HepG2 (cell line): ENCODE results near the gene NPSR1.

ENCODE experiments used
- HNF4A ChIP-seq: sonication (generic); formaldehyde crosslinking; IDR thresholded peaks from 2 replicates; pipeline ENCODE4 v1.4.0; 2020; ENCODE audit warnings: missing genetic modification reagents
- MAX ChIP-seq: IDR thresholded peaks from 2 replicates; pipeline ENCODE4 v1.6.1; 2012; ENCODE audit warnings: inconsistent platforms
- NR2F1 ChIP-seq, 2 experiments: fragments of 450-650 bp in 1 of 2; formaldehyde crosslinking in 1 of 2; IDR thresholded peaks; 2 replicates each; pipeline versions ENCODE4 v1.5.0 to v1.6.1; 2016 to 2020; ENCODE audit warnings: mild to moderate bottlenecking in 1 of 2, missing compliant biosample characterization in 1 of 2, missing genetic modification reagents in 1 of 2, moderate library complexity in 1 of 2
- PAXIP1 ChIP-seq: sonication (generic); formaldehyde crosslinking; conservative IDR thresholded peaks from 2 replicates; pipeline ENCODE4 v1.4.0; 2020; ENCODE audit warnings: mild to moderate bottlenecking, missing genetic modification reagents, moderate library complexity
- POLR2A ChIP-seq, 2 experiments: IDR thresholded peaks; 2 replicates each; pipeline ENCODE4 v1.6.1; 2011; ENCODE audit warnings: low read depth in 2 of 2, low read length in 2 of 2, mild to moderate bottlenecking in 1 of 2, moderate library complexity in 1 of 2; ENCODE audit not compliant: insufficient read depth in 1 of 2
- ZBTB42 ChIP-seq: sonication (generic); formaldehyde crosslinking; IDR thresholded peaks from 2 replicates; pipeline ENCODE4 v1.5.0; 2020; ENCODE audit warnings: mild to moderate bottlenecking, missing genetic modification reagents
- ZFP36 ChIP-seq: fragments of 150-350 bp; IDR thresholded peaks from 2 replicates; pipeline ENCODE4 v1.6.1; 2018; ENCODE audit warnings: borderline replicate concordance, low read length, low read depth; ENCODE audit not compliant: partially characterized antibody
- ZNF670 ChIP-seq: sonication (generic); formaldehyde crosslinking; IDR thresholded peaks from 2 replicates; pipeline ENCODE4 v1.8.0; 2022; ENCODE audit warnings: mild to moderate bottlenecking, missing genetic modification reagents, borderline replicate concordance
- ZNF687 ChIP-seq: sonication (generic); formaldehyde crosslinking; IDR thresholded peaks from 2 replicates; pipeline ENCODE4 v1.5.1; 2020; ENCODE audit warnings: mild to moderate bottlenecking, missing genetic modification reagents, moderate library complexity

GRCh38 chr7:34747867-34748727 is 90.1 kb downstream of the NPSR1 start:
- peak; percentile 95 for TF ChIP-seq ZFP36
- TF ChIP-seq HNF4A (CRISPR knock-in tag), result peak; percentile 73
- TF ChIP-seq MAX, result peak; percentile 84
- TF ChIP-seq PAXIP1, result peak; percentile 93
- peak in 1 of 2 experiments; percentile 32; a peak in 1 of 4 replicates for TF ChIP-seq POLR2A (IDR thresholded peaks at IDR 0.05; ENCODE audit: insufficient read depth in 1 of 2, low read depth in 2 of 2, low read length in 2 of 2)
- no peak; the same call in 1 of the 2 replicates for TF ChIP-seq ZNF670
- TF ChIP-seq ZNF687 (CRISPR knock-in tag), result peak; percentile 97
- 0 out of 2 replicates have a peak, but pooled peaks have one; percentile 29 for TF ChIP-seq ZBTB42
- TF ChIP-seq NR2F1 (CRISPR knock-in tag; IDR thresholded peaks at IDR 0.05), result no peak
